Measurements from ENCODE around the gene INO80D.

- TF ChIP-seq TSHZ2 (CRISPR knock-in tag; IDR thresholded peaks at IDR 0.05): no peak
- TF ChIP-seq, protein P1, sequence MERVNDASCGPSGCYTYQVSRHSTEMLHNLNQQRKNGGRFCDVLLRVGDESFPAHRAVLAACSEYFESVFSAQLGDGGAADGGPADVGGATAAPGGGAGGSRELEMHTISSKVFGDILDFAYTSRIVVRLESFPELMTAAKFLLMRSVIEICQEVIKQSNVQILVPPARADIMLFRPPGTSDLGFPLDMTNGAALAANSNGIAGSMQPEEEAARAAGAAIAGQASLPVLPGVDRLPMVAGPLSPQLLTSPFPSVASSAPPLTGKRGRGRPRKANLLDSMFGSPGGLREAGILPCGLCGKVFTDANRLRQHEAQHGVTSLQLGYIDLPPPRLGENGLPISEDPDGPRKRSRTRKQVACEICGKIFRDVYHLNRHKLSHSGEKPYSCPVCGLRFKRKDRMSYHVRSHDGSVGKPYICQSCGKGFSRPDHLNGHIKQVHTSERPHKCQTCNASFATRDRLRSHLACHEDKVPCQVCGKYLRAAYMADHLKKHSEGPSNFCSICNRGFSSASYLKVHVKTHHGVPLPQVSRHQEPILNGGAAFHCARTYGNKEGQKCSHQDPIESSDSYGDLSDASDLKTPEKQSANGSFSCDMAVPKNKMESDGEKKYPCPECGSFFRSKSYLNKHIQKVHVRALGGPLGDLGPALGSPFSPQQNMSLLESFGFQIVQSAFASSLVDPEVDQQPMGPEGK (CRISPR knock-in tag; IDR thresholded peaks at IDR 0.05; ENCODE audit: borderline replicate concordance): no peak
- TF ChIP-seq ZFP30 (CRISPR knock-in tag; IDR thresholded peaks at IDR 0.05): no peak
- no peak for TF ChIP-seq BACH2 (CRISPR knock-in tag; IDR thresholded peaks at IDR 0.05; ENCODE audit: borderline replicate concordance)
- no peak for TF ChIP-seq TCF4 (CRISPR knock-in tag; IDR thresholded peaks at IDR 0.05; ENCODE audit: borderline replicate concordance)
- no peak for TF ChIP-seq ZNF565 (CRISPR knock-in tag; conservative IDR thresholded peaks at IDR 0.05; ENCODE audit: low read depth)
- no peak for TF ChIP-seq RARB (CRISPR knock-in tag; IDR thresholded peaks at IDR 0.05)
- no peak for TF ChIP-seq GLIS3 (CRISPR knock-in tag; IDR thresholded peaks at IDR 0.05)
- no peak for TF ChIP-seq ISL1 (CRISPR knock-in tag; IDR thresholded peaks at IDR 0.05)
- no peak for TF ChIP-seq PPARA (CRISPR knock-in tag; IDR thresholded peaks at IDR 0.05; ENCODE audit: borderline replicate concordance)
- TF ChIP-seq ARNTL (CRISPR knock-in tag; IDR thresholded peaks at IDR 0.05; ENCODE audit: borderline replicate concordance, low read depth): no peak
- TF ChIP-seq, protein P2, sequence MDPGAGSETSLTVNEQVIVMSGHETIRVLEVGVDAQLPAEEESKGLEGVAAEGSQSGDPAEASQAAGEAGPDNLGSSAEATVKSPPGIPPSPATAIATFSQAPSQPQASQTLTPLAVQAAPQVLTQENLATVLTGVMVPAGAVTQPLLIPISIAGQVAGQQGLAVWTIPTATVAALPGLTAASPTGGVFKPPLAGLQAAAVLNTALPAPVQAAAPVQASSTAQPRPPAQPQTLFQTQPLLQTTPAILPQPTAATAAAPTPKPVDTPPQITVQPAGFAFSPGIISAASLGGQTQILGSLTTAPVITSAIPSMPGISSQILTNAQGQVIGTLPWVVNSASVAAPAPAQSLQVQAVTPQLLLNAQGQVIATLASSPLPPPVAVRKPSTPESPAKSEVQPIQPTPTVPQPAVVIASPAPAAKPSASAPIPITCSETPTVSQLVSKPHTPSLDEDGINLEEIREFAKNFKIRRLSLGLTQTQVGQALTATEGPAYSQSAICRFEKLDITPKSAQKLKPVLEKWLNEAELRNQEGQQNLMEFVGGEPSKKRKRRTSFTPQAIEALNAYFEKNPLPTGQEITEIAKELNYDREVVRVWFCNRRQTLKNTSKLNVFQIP (CRISPR knock-in tag; IDR thresholded peaks at IDR 0.05; ENCODE audit: borderline replicate concordance, low read depth): no peak
- no peak for TF ChIP-seq ESRRG (CRISPR knock-in tag; IDR thresholded peaks at IDR 0.05)
Observed at GRCh38 chr2:205975082-205975949, 110.7 kb downstream of the INO80D start.

All from SK-N-SH treated with all-trans-retinoic acid at 6 μM for 48 hours (cell line).